HepG2 (cell line): Measurements from ENCODE around the gene RPTOR. TPM values are rescaled to one million over a fixed set of nuclear protein-coding genes. Genes with fewer than 3 reads are reported as not detected.

Experiments used
- ARHGAP35 ChIP-seq: sonication (generic); formaldehyde crosslinking; IDR thresholded peaks from 2 replicates; pipeline ENCODE4 v1.9.0; 2022; ENCODE audit warnings: mild to moderate bottlenecking, inconsistent platforms, moderate library complexity, missing genetic modification reagents, borderline replicate concordance
- ARID4A ChIP-seq: sonication (generic); formaldehyde crosslinking; IDR thresholded peaks from 2 replicates; pipeline ENCODE4 v1.5.0; 2020; ENCODE audit warnings: mild to moderate bottlenecking, missing genetic modification reagents, borderline replicate concordance
- BCLAF1 ChIP-seq: fragments of 450-650 bp; IDR thresholded peaks from 2 replicates; pipeline ENCODE4 v1.6.1; 2017; ENCODE audit warnings: mild to moderate bottlenecking
- FOXK1 ChIP-seq: sonication (generic); formaldehyde crosslinking; IDR thresholded peaks from 2 replicates; pipeline ENCODE4 v1.4.0; 2020; ENCODE audit warnings: low read depth, missing genetic modification reagents, borderline replicate concordance
- NFE2 ChIP-seq: sonication (generic); formaldehyde crosslinking; IDR thresholded peaks from 2 replicates; pipeline ENCODE4 v1.4.0; 2020; ENCODE audit warnings: missing genetic modification reagents
- SIN3A ChIP-seq: IDR thresholded peaks from 2 replicates; pipeline ENCODE4 v1.6.1; 2011; ENCODE audit warnings: low read depth, mild to moderate bottlenecking, control low read depth, low read length, borderline replicate concordance
- SIX1 ChIP-seq: sonication (generic); formaldehyde crosslinking; IDR thresholded peaks from 2 replicates; pipeline ENCODE4 v1.4.0; 2020; ENCODE audit warnings: missing genetic modification reagents, borderline replicate concordance
- ZBTB10 ChIP-seq: sonication (generic); formaldehyde crosslinking; IDR thresholded peaks from 2 replicates; pipeline ENCODE4 v1.4.0; 2020; ENCODE audit warnings: missing genetic modification reagents, borderline replicate concordance
- ZNF235 ChIP-seq: sonication (generic); formaldehyde crosslinking; IDR thresholded peaks from 2 replicates; pipeline ENCODE4 v1.8.1; 2023; ENCODE audit warnings: mild to moderate bottlenecking, missing genetic modification reagents, borderline replicate concordance
- ZNF432 ChIP-seq: sonication (generic); formaldehyde crosslinking; IDR thresholded peaks from 2 replicates; pipeline ENCODE4 v1.5.0; 2020; ENCODE audit warnings: missing genetic modification reagents, mild to moderate bottlenecking, borderline replicate concordance
- ZNF512 ChIP-seq: sonication (generic); formaldehyde crosslinking; IDR thresholded peaks from 2 replicates; pipeline ENCODE4 v1.4.0; 2020; ENCODE audit warnings: mild to moderate bottlenecking, missing genetic modification reagents
- ZNF550 ChIP-seq: sonication (generic); formaldehyde crosslinking; IDR thresholded peaks from 2 replicates; pipeline ENCODE4 v1.4.0; 2020; ENCODE audit warnings: mild to moderate bottlenecking, missing genetic modification reagents, borderline replicate concordance
- ZNF597 ChIP-seq: sonication (generic); formaldehyde crosslinking; IDR thresholded peaks from 2 replicates; pipeline ENCODE4 v1.5.0; 2020; ENCODE audit warnings: missing genetic modification reagents
- ZNF672 ChIP-seq: sonication (generic); formaldehyde crosslinking; IDR thresholded peaks from 2 replicates; pipeline ENCODE4 v1.8.1; 2022; ENCODE audit warnings: missing genetic modification reagents
- polyA plus RNA-seq, 8 experiments: library from polyadenylated mRNA; depleted of rRNA in 3 of 8; stranded (reverse) in 7 of 8; unstranded in 1 of 8; fragments of >200 nt; fragmentation: Illumina TruSeq in 4 of 8; extraction: Trizol in 4 of 8; gene quantifications; 2 replicates each; pipeline versions ENCODE4 v1.2.1 to v1.2.3, GENCODE V29; 2011 to 2016; ENCODE audit warnings: low read depth in 4 of 8, missing spikeins in 1 of 8, mixed read lengths in 1 of 8; ENCODE audit not compliant: insufficient read depth in 1 of 8
- total RNA-seq, 5 experiments: library from RNA; depleted of rRNA; stranded (reverse); fragments of >200 nt; fragmentation: Illumina TruSeq; extraction: Trizol; gene quantifications; 2 replicates each; pipeline ENCODE4 v1.2.3, GENCODE V29; 2016; ENCODE audit warnings: low read depth in 1 of 5

Gene RPTOR
- total and polyA plus RNA-seq, 2 of the 13 experiments (the other 11 are each of a cell fraction or from before 2014, with no cell fraction given): 6.6 to 25.3 TPM

- TF ChIP-seq ZNF512 (CRISPR knock-in tag) (peak; percentile 63; the same call in 1 of the 2 replicates), ZNF672 (CRISPR knock-in tag) (no peak), ZNF597 (CRISPR knock-in tag) (no peak), ARHGAP35 (CRISPR knock-in tag) (no peak), FOXK1 (peak; percentile 74; the same call in 1 of the 2 replicates), ZNF235 (CRISPR knock-in tag) (no peak), BCLAF1 (no peak), ARID4A (CRISPR knock-in tag) (peak; percentile 67; the same call in 1 of the 2 replicates), SIN3A (no peak), ZBTB10 (CRISPR knock-in tag) (no peak), SIX1 (no peak; the same call in 1 of the 2 replicates), ZNF550 (CRISPR knock-in tag) (no peak), ZNF432 (no peak), NFE2 (CRISPR knock-in tag) (no peak)
Measured at GRCh38 chr17:80575057-80575875, 30.6 kb downstream of the RPTOR start (continued).
